Stimulated activated CD8-positive, alpha-beta memory T cell treated with anti-CD3 and anti-CD28 coated beads, Interleukin-15, amount 100 ng/mL, for 48 hours (primary cell): ENCODE measurements around the gene RFX8.
"Not testable (repeated sequence)": the region's sequence is repeated elsewhere in the genome, so short reads cannot be mapped to it uniquely, and the experiment has no call there.

Experiments used
- DNase-seq, 2 donors: peaks; one replicate each; pipeline ENCODE4 v3.0.0-alpha.2; 2020; ENCODE audit warnings: low read depth in 2 of 2

Gene RFX8

DNA sequence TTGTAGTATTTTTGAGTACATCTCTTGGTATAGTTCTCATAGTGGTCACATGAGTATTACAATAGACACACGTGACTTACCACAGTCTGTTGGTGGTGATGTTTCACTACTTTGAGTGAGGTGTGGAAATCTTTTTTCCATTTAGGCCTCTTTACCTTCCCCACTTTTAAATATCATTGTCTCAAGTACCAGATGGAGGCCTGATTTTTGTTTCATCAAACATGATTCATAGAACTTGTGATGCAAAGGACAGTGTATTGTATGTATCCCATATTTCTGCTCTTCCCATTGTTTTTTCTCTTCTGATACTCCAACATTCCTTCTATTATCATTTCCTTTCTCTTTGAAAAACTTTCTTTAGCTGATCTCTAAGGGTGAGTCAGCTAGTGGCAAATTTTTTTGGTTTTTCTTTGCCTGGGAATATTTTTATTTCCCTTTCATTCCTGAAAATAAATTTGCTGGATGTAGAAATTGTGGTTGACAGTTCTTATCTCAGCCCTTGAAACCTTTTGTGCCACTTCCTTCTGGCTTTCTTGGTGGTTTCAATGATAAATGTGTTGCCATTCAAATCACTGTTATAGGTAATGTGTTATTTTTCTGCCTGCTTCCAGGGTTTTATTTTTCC is 32.8 kb downstream of the RFX8 start:
- DNase-seq: no peak

DNA sequence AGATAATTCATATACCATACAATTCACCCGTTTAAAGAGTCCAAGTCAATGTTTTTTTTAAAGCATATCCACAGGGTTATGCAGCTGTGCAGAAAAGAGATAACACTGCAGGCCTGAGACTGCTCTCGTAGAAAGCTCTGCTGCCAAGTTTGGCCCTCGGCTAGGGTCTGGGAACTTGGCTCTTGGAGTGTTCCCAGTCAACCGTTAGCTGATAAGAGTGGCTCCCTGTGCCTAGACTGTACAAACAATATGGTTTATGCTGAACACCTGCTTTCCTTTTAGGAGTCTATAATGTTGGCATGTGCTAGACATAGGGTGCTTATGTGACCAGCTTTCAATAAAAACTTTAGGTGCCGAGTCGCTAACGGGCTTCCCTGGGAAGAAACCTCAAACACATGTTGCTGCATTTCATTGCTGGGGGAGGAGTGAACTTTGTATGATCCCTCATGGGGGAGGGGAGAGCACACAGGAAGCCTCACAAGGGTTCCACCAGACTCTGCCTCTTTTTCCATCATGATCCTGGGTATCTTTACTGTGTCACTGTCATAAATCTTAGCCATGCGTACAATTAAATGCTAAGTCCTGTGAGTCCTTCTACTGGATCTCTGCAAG is 34.7 kb downstream of the RFX8 start:
- DNase-seq: no peak

DNA sequence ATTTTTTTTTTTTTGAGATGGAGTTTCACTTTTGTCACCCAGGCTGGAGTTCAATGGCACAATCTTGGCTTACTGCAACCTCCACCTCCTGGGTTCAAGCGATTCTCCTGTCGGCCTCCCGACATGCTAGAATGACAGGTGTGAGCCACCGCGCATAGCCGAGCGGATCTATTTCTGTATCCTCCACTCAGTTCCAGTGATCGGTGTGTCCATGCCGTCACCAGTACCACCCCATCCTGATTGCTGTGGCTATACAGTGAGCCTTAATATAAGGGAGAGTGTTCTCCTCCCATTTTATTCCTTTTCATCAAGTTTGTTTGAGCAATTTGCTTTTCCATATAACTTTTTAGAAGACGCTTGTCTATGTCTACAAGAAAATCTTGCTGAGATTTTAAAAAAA is 35.2 kb downstream of the RFX8 start:
- no peak for DNase-seq

DNA sequence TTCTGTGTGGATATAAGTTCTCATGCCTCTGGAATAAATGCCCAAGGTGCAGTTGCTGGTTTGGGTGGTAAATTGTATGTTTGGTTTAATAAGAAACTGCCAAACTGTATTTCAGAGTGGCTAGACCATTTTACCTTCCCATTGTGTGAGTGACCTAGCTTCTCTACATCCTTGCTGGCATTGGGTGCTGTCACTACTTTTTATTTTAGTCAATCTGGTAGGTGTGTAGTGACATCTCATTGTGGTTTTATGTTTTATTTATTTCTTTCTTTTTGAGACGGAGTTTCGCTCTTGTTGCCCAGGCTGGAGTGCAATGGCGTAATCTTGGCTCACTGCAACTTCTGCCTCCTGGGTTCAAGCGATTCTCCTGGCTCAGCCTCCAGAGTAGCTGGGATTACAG is 36.4 kb downstream of the RFX8 start:
- DNase-seq: not testable (repeated sequence)

DNA sequence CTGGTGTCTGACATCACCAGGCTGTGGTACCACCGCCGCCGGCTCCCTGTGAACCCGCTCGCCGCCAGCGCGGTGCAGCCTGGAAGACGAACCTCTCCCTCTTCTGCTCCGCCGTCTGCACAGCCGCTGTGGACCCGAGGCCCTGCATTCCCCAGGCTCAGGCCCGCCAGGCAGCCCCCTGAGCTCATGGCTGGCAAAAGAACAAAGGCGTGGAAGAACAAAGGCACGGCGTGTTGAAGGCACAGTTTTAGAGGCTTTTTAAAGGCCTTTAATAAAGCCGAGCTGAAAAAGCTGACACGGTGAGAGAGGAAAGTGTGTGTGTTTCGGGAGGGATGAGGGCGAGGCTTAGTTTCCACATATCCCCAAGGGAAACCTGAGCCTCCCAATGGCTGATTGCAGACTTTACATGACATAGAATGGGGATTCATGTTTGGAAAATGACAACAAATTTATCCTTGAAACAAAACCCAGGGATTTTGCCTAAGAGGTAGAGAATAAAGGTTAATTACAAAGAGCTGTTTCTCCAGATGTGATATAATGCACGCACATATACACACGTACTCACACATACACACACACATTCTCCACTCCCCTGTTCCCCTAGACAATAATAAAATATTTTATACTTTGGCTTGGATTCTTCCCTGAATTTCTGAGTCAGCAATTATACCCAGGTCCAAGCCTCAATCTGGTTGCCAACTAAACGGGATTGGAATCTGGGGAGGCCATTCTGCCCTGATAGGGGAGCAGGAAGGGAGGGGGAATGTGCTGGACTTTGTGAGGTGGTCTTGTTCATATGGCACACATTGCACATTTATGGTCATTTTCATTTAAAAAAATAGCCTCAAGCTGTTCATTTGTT is 39.7 kb downstream of the RFX8 start:
- DNase-seq: no peak

DNA sequence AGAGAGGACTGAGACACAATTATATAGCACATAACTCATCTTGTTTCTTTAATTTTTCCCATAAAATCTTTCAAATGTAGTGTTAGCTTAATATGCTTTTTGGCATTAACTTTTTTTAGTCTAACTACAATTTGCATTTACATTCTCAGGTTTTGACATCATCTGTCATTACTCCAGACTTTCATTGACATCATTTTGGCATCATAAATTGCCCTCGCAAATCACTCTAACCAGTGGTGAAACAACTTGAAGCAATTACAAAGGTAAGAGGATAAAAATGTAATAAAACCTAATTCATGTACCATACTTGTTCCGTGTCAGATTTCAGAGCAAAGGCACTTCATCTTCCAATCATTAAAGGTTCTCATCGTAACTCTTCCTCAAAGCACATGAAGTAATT is 41.4 kb downstream of the RFX8 start:
- DNase-seq: no peak

DNA sequence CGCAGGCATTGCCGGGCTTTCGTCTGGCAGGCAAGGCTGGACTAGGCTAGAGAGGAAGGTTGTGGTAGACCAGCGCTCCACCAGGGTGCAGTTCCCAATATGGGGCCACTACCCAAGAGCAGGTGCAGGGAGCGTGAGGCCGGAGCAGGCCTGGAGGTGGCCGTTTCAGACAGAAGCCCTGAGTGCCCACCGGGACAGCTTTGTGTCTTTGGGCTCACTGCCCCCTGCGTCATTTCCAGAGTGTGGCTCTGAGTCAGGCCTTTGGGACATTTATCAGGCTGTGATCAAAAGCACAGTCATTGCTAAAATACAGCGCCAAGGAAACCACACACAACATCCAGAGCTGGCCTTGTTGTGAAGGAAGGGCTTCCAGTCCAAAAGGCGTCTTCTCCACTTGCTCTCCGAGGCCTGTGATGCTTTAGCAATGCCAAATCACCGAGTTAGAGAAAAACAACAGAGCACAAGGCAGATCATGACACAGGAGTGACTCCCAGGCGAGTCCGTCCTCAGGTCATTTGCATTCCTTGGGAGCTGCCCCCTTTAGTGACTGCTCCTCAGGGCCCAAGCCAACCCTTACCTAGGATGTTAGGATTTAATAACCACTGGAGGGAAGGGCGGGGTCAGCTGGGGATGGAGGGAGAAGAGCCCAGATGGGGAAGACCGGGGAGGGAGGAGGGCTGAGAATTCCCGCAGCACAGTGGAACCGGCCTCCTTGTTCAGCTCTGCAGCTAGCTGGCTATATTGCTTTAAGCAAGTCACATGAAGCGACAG is 42.3 kb downstream of the RFX8 start:
- no peak for DNase-seq

DNA sequence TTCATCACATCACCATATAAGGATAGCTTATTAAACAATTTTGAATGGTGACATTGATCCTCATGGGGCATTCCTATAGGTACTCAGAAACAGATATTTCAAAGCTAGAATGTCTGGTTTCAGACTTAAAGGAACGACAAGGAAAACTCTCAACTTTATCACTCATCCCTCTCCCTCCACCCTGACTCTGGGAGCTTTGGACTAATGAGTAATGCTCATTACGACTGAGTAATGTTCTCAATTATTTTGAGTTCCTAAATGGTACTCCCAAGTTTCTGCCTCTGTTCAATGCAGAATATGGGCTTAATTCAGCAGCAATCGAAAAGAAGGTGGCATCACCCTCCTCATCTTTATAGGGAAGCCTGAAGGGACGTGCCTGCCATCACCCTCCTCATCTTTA is 43.4 kb downstream of the RFX8 start:
- no peak for DNase-seq

DNA sequence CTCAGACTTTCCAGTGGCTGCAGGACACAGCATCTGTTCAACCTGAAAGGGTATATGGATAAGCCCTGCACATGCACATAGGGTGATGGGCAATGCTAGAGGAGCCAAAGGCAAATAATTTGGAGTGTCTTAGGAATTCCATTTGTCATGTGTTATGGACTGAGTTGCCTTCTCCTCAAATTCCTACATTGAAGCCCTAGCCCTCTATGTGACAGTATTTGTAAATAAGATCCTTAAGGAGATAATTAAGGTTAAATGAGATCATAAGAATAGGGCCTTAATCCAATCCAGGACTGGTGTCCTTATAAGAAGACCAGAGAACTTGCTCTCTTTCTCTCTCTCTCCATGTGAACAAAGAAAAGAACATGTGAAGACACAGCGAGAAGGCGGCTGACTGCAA is 44.8 kb downstream of the RFX8 start:
- DNase-seq: no peak

DNA sequence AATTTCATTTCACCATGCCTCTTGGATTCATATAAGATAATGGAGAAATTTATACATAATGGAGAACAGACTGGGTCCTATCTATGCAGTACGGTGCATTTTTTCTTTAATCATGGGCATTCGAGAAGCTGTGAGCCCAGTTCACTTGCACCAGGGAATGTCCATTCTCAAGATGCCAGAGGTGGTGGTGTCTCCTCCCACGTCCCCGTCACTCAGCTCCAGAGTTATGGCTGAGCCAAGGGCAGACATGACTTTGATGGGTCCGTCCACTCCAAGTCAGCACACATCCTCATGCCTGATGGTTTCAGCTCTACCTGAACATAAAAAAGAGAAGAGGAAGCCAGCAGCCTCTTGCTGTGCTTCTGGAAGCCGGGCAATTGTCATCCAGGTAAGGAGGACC is 45.5 kb downstream of the RFX8 start:
- DNase-seq: no peak

DNA sequence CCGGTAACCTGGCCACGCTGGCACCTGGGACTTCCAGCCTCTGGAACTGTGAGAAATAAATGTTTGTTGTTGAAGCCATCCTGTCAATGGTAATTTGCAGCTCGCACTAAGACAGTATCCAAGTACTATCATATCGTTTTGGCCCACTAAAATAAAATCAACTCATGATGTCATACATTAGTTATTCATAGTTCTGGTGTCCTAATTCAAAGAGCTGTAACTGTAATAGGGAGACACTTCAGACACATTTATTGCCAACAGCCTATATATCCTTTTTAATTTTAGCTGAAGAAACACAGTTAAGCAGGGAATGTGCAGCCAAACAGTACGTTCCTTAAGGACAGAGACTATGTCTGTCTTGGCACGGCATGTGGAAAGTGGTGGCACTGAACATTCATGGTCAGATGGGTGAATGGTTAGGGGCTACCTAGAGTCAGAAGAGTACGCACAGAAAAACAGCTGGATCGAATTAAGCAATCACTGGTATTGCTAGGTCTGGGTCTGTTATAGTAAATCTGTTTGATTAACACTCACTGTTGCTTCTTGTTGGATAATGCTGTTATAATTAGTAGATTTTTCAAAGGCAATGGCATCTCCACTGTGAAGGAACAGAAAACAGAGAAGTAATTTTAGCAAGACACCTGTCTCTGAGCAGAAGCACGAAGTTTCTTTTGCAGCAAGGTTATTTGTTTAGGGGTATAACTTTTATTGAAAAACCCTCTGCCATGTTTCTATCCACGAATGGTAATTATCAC is 46.3 kb downstream of the RFX8 start:
- DNase-seq: no peak

DNA sequence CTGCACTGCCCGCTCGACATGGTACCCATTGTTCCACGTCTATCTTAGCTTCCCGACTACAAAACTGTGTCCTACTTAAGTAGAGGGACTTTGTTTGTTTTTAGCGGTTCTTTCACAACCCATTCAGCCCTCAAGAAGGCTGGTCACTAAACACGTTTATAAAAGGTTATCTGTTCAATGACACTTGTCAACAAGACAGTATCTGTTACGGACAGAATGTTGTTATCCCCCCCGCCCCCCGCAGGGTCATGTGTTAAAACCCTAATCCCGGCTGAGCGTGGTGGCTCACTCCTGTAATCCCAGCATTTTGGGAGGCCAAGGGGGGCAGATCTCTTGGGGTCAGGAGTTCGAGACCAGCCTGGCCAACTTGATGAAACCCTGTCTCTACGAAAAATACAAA is 47.2 kb downstream of the RFX8 start:
- no peak for DNase-seq

DNA sequence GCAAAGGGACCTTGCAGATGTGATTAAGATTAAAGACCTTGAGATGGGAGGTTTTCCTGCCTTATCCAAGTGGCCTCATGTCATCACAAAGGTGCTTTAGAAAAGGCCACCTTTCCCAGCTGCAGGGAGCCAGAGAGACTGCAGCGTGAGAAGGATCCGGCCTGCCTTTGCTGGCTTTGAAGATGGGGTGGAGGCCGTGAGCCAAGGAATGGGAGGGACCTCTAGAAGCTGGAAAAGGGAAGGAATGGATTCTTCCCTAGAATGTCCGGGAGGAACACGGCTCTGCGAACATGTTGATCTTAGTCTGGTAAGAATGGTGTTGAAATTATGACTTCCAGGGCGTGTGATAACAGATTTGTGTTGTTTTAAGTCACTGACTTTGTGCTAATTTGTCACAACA is 47.7 kb downstream of the RFX8 start:
- no peak for DNase-seq

DNA sequence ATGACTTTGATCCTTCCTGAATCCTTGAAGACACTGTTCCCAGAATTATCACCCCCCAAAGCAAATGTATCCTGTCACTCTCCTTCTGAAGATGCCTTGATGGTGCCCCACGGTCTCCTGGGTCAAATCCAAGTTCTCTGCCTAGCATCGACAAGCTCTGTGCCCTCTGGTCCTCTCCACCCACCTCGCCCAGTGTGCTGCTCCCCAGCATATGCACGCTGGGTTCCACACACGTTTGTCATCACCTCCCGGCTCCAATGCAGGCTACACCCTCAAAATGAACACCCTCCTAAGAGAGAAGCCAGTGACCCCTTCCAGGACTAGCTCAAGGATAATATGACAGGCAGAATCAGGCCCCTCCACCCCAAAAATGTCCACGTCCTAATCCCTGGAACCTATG is 48.1 kb downstream of the RFX8 start:
- DNase-seq: no peak

DNA sequence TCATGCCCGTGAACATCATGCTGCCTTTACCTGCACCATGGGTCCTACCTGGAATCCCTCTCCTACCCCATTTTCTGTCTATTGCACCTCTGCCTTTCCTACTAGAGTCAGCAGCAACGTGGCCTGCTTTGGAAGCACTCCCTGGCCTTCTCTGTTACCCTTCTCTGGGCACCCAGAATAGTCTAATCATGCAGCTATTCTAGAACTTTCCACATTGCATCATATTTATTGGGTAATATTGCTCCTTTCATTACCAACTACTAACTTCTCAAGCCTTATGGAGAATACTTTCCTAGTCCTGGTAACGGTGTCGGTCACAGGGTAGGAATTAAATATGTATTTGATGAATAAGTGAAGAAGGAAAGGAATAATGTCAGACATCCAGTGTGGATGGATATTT is 54.3 kb downstream of the RFX8 start:
- no peak for DNase-seq

DNA sequence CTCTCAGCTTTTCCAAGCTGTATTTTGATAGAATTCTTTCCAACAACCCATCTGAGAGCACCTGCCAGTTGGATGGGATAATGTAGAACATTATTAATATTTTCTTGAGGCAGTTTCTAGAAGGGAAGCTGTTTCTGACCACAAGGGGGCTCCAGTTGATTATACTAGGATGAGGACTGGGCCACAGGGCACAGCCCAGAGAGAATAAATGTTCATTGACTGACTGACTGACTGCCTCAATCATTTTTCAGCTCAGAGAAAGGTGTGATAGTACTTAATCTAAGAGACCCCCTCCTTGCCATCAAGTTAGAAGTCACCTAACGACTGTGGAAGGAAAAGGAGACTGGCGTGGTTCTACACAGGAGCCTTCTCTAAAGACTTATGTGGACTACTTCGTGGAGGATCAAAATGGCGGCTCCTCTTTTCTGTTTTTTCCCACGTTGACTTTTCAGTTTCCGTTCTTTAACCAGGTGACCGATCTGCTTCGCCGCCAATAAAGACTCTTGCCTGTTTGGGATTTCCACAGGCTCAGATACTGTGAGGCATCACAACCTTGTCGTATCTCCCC is 55.7 kb downstream of the RFX8 start:
- DNase-seq: peak in 1 of 2 donors; percentile 22

DNA sequence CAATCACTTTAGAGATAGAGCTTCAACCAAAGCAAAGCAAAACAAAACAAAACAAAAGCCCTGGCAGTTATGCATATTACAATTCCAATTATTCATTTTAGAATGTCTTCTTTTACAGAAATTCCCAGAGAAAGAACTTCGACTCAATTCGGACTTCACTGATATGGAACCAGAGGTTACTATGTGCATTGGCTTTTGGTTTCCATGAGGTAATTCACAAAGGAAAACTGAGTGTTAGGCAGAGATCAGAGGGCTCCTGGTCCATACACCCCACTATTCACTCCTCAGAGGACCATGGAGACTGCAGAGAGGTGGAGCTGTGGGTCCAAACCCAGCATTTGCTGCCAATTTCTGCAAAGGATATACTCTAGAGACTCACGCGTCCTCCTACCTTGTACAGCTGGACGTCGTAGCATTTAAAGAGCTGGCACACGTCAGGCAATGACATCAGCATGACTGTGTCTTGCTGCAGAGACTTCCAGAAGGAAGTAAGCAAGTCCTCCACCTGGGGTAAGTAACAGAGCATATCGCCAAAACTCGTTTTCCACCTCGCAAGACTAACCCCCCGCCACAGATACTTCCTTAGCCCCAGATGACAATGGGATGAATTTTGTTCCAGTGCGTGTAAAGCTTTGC is 56.3 kb downstream of the RFX8 start:
- no peak for DNase-seq

DNA sequence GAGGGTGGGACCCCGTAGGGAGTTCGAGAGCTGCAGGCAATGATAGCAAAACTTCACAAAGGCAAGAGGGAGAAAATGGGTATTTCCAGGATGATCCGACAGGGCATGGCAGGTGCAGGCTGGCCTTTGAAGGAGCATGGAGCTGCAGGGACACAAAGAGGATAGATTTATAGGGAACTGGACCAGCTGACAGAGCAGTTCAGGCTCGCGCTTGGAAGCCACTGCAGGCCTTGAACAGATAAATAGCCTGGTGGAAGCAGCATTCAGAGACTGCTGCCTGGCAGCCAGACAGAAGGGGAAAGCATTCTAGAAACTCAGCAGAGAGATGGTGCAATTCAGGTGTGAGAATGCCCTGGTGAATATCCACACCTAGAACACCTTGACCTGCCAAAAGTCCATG is 58.3 kb downstream of the RFX8 start:
- DNase-seq: no peak

DNA sequence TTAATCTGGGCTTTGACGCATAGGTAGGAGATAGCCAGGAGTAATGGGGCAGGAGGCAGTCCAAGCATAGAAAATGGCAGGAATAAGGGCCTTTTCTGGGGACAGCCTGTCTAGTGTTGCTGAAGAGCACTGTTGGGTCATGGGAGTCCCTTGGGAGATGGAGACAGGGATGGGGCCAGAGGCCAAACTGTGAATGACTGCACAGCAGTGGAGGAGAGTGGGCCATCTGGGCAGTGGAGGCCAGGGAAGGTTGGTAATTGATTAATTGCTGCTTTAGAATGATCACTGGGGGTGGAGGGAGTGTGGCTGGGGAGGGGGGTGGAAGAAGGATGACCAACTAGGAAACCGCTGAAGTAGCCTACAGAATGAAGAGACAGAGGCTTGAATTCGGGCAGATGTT is 59.0 kb downstream of the RFX8 start:
- DNase-seq: no peak

DNA sequence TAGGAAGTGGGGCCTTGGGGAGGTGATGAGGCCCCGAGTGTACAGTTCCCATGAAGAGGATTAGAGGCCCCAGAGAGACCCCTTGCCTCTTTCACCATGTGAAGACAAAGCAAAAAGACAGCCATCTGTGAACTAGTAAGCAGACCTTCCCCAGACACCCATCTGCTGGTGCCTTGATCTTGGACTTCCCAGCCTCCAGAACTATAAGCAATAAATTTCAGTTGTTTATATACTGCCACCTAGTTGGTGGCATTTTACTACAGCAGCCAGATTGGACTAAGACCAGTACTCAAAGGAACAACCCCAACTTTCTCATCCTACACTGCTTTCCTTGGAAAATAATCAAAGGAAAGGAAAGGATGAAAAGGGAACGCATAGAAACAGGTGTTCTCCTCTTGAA is 59.7 kb downstream of the RFX8 start:
- no peak for DNase-seq
